Peyer's patch (tissue), 4 donors: ENCODE measurements around the gene PTPN23. TPM values are rescaled to one million over a fixed set of nuclear protein-coding genes. Genes with fewer than 3 reads are reported as not detected.

ENCODE experiments used
- DNase-seq, 3 donors: peaks; one replicate each; pipeline ENCODE4 v3.0.0-alpha.2; 2017 to 2019
- H3K27ac ChIP-seq, 4 donors: fragments of 200-600 bp; sonication (generic); one replicate each; pipeline ENCODE4 v1.5.1; 2016 to 2019
- H3K27me3 ChIP-seq, 2 donors: fragments of 200-600 bp; sonication (generic); one replicate each; pipeline ENCODE4 v1.5.1; 2019
- H3K36me3 ChIP-seq, 3 donors: fragments of 200-600 bp; sonication (generic); one replicate each; pipeline ENCODE4 v1.5.1; 2016 to 2019
- H3K4me1 ChIP-seq, 4 donors: fragments of 200-600 bp; sonication (generic); one replicate each; pipeline ENCODE4 v1.5.1; 2016 to 2019
- H3K4me3 ChIP-seq, 4 donors: fragments of 200-600 bp; sonication (generic); 1 replicate in 3 of 4; 2 replicates in 1 of 4; pipeline ENCODE4 v1.5.1; 2016 to 2019; ENCODE audit warnings: mild to moderate bottlenecking in 1 of 4
- H3K9me3 ChIP-seq, 4 donors: fragments of 200-600 bp; sonication (generic); one replicate each; pipeline ENCODE4 v1.5.1; 2016 to 2019; ENCODE audit warnings: mild to moderate bottlenecking in 1 of 4
- POLR2A ChIP-seq, 2 donors: fragments of 450-650 bp; IDR thresholded peaks; one replicate each; pipeline ENCODE4 v1.5.1; 2017; ENCODE audit warnings: antibody characterized with exemption in 2 of 2, mild to moderate bottlenecking in 2 of 2, moderate library complexity in 2 of 2
- total RNA-seq, 4 donors: library from RNA; depleted of rRNA; stranded (reverse); fragments of >200 nt; gene quantifications; one replicate each; pipeline ENCODE4 v1.1.0, GENCODE V29; 2016
- TF ChIP-seq, protein P1 (sequence below), 6 experiments: fragments of 450-650 bp in 4 of 6; fragments of 200-600 bp in 2 of 6; sonication (generic) in 1 of 6; IDR thresholded peaks; one replicate each; pipeline ENCODE4 v1.5.1; 2017 to 2019; ENCODE audit warnings: antibody characterized with exemption in 6 of 6, mild to moderate bottlenecking in 3 of 6, moderate library complexity in 1 of 6

Gene PTPN23
- total RNA-seq, 4 donors from 2014 or later: 52.4 to 284 (median 80.8) TPM

- H3K27me3 ChIP-seq: no peaks in the 10 kb centered on the region
- H3K4me1 ChIP-seq: peaks cover 0 to 6% (median 0%) of the 10 kb centered on the region in 4 donors
- no peak overlapping the region for H3K27ac ChIP-seq
- TF ChIP-seq, protein P1, sequence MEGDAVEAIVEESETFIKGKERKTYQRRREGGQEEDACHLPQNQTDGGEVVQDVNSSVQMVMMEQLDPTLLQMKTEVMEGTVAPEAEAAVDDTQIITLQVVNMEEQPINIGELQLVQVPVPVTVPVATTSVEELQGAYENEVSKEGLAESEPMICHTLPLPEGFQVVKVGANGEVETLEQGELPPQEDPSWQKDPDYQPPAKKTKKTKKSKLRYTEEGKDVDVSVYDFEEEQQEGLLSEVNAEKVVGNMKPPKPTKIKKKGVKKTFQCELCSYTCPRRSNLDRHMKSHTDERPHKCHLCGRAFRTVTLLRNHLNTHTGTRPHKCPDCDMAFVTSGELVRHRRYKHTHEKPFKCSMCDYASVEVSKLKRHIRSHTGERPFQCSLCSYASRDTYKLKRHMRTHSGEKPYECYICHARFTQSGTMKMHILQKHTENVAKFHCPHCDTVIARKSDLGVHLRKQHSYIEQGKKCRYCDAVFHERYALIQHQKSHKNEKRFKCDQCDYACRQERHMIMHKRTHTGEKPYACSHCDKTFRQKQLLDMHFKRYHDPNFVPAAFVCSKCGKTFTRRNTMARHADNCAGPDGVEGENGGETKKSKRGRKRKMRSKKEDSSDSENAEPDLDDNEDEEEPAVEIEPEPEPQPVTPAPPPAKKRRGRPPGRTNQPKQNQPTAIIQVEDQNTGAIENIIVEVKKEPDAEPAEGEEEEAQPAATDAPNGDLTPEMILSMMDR (IDR thresholded peaks at IDR 0.05): no peak
- no peak for TF ChIP-seq POLR2A (IDR thresholded peaks at IDR 0.05)
- H3K36me3 ChIP-seq: peaks cover 0 to 82% (median 2%) of the 10 kb centered on the region in 3 donors
- no peak for DNase-seq
- no peaks in the 10 kb centered on the region for H3K9me3 ChIP-seq
- no peak overlapping the region for H3K4me3 ChIP-seq
Measured at GRCh38 chr3:47342151-47342550, 38.7 kb upstream of the PTPN23 start.

GRCh38 chr3:47342812-47343211 lies 38.0 kb upstream of the PTPN23 start:
- no peaks in the 10 kb centered on the region for H3K9me3 ChIP-seq
- no peak for DNase-seq
- no peak overlapping the region for H3K4me3 ChIP-seq
- H3K27ac ChIP-seq: no peak overlapping the region
- no peaks in the 10 kb centered on the region for H3K27me3 ChIP-seq
- peaks cover 0 to 75% (median 2%) of the 10 kb centered on the region in 3 donors for H3K36me3 ChIP-seq
- H3K4me1 ChIP-seq: peaks cover 0 to 6% (median 0%) of the 10 kb centered on the region in 4 donors
- no peak for TF ChIP-seq POLR2A (IDR thresholded peaks at IDR 0.05)
- TF ChIP-seq, protein P1 (IDR thresholded peaks at IDR 0.05): no peak

DNA sequence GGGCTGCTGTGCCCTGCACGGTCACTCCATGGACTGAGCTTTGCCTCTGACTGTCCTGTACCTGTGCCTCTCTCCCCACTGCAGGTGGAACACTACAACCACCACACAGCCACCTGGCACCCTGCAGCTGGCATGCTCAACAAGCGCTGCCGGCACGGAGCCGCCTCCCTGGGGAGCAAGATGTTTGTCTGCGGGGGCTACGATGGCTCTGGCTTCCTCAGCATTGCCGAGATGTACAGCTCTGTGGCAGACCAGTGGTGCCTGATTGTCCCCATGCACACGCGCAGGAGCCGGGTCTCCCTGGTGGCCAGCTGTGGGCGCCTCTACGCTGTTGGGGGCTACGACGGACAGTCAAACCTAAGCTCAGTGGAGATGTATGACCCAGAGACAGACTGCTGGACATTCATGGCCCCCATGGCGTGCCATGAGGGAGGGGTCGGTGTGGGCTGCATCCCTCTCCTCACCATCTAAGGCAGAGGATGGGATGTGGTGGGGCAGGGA lies 37.3 kb upstream of the PTPN23 start:
- TF ChIP-seq POLR2A (IDR thresholded peaks at IDR 0.05): no peak
- TF ChIP-seq, protein P1 (IDR thresholded peaks at IDR 0.05): no peak
- no peaks in the 10 kb centered on the region for H3K9me3 ChIP-seq
- peaks cover 0 to 6% (median 0%) of the 10 kb centered on the region in 4 donors for H3K4me1 ChIP-seq
- H3K4me3 ChIP-seq: no peak overlapping the region
- H3K36me3 ChIP-seq: peaks cover 0 to 68% (median 2%) of the 10 kb centered on the region in 3 donors
- DNase-seq: no peak
- no peaks in the 10 kb centered on the region for H3K27me3 ChIP-seq
- H3K27ac ChIP-seq: no peak overlapping the region

DNA sequence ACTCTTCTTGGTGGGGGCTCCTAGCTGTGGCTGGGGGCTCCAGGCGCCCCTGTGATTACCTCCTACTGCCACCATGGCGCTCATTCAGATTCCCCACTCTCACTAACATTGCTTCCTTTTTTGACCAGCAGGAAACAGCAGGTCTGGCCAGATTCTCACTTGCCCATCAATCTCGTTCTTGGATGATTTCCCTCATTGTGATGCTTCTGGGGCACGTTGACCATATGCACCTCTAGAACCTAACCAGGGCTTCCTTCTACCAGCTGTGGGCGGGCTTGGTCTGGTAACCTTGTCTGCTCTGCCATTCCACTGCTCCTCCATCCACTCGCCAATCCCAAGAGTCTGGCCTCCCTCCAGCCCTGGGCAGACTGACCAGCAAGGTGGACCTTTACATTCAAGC lies 35.9 kb upstream of the PTPN23 start:
- Histone ChIP-seq H3K4me1 (peaks cover 0 to 6% (median 0%) of the 10 kb centered on the region in 4 donors), H3K9me3 (no peaks in the 10 kb centered on the region), H3K27ac (no peak overlapping the region), H3K4me3 (no peak overlapping the region), H3K27me3 (no peaks in the 10 kb centered on the region), H3K36me3 (peaks cover 0 to 54% (median 2%) of the 10 kb centered on the region in 3 donors)
- TF ChIP-seq POLR2A (IDR thresholded peaks at IDR 0.05): no peak
- TF ChIP-seq, protein P1 (IDR thresholded peaks at IDR 0.05): no peak
- DNase-seq: no peak

- H3K4me3 ChIP-seq: no peak overlapping the region
- H3K4me1 ChIP-seq: peaks cover 0 to 6% (median 0%) of the 10 kb centered on the region in 4 donors
- H3K9me3 ChIP-seq: no peaks in the 10 kb centered on the region
- TF ChIP-seq POLR2A (IDR thresholded peaks at IDR 0.05): no peak
- TF ChIP-seq, protein P1 (IDR thresholded peaks at IDR 0.05): no peak
- H3K36me3 ChIP-seq: peaks cover 0 to 33% (median 2%) of the 10 kb centered on the region in 3 donors
- DNase-seq: peak in 1 of 3 donors; percentile 40
- H3K27ac ChIP-seq: peak overlapping the region in 1 of 4 donors; percentile 44
- no peaks in the 10 kb centered on the region for H3K27me3 ChIP-seq
Measured at GRCh38 chr3:47347217-47347801, 33.5 kb upstream of the PTPN23 start.
